CD14-positive monocyte (primary cell): ENCODE measurements around the gene TRAIP. TPM values are rescaled to one million over a fixed set of nuclear protein-coding genes. Genes with fewer than 3 reads are reported as not detected.

Source experiments
- DNase-seq, 3 donors: peaks; one replicate each; pipeline ENCODE4 v3.0.0-alpha.2; 2011 to 2022
- H2AFZ ChIP-seq: 2 replicates; pipeline ENCODE4 v1.6.0; 2012; ENCODE audit warnings: mild to moderate bottlenecking, low read depth, low read length, inconsistent platforms; ENCODE audit not compliant: insufficient read depth, poor library complexity, severe bottlenecking
- H3K27ac ChIP-seq, 2 donors: 1 replicate in 1 of 2; 2 replicates in 1 of 2; pipeline ENCODE4 v1.5.1; 2012 to 2013; ENCODE audit warnings: low read length in 2 of 2, control low read depth in 1 of 2, inconsistent platforms in 1 of 2, low read depth in 1 of 2, mild to moderate bottlenecking in 1 of 2
- H3K27me3 ChIP-seq, 2 donors: one replicate each; pipeline versions ENCODE4 v1.6.0 to v1.6.1; 2011 to 2013; ENCODE audit warnings: low read length in 2 of 2; ENCODE audit not compliant: control insufficient read depth in 2 of 2, insufficient read depth in 2 of 2
- H3K36me3 ChIP-seq, 2 donors: replicated peaks in 1 of 2; 1 replicate in 1 of 2; 2 replicates in 1 of 2; pipeline versions ENCODE4 v1.5.1 to v1.6.1; 2012 to 2013; ENCODE audit warnings: low read length in 2 of 2, control low read depth in 1 of 2, inconsistent platforms in 1 of 2, mild to moderate bottlenecking in 1 of 2; ENCODE audit not compliant: insufficient read depth in 2 of 2, control insufficient read depth in 1 of 2
- H3K4me1 ChIP-seq, 2 donors: 1 replicate in 1 of 2; 2 replicates in 1 of 2; pipeline versions ENCODE4 v1.5.1 to v1.6.1; 2012 to 2013; ENCODE audit warnings: low read length in 2 of 2, control low read depth in 1 of 2, inconsistent platforms in 1 of 2, mild to moderate bottlenecking in 1 of 2, moderate library complexity in 1 of 2; ENCODE audit not compliant: insufficient read depth in 2 of 2, control insufficient read depth in 1 of 2
- H3K4me2 ChIP-seq: replicated peaks from 2 replicates; pipeline ENCODE3; 2012; ENCODE audit warnings: low read length, moderate library complexity, mild to moderate bottlenecking; ENCODE audit not compliant: poor library complexity, severe bottlenecking; ENCODE audit errors: extremely low read depth
- H3K4me3 ChIP-seq, 3 experiments: fragments of 200-600 bp in 1 of 3; sonication (generic) in 1 of 3; replicated peaks in 1 of 3; 1 replicate in 2 of 3; 2 replicates in 1 of 3; pipeline ENCODE4 v1.5.1; 2011 to 2013; ENCODE audit warnings: low read length in 3 of 3, mild to moderate bottlenecking in 3 of 3, control low read depth in 2 of 3, low read depth in 2 of 3, inconsistent platforms in 1 of 3, moderate library complexity in 1 of 3
- H3K79me2 ChIP-seq: 2 replicates; pipeline ENCODE4 v1.6.0; 2012; ENCODE audit warnings: mild to moderate bottlenecking, control low read depth, inconsistent platforms, low read length, moderate library complexity; ENCODE audit not compliant: insufficient read depth
- H3K9ac ChIP-seq: 2 replicates; pipeline ENCODE4 v1.6.0; 2017; ENCODE audit warnings: low read length, mild to moderate bottlenecking; ENCODE audit not compliant: insufficient read depth, poor library complexity, severe bottlenecking
- H3K9me3 ChIP-seq, 2 donors: replicated peaks in 1 of 2; 1 replicate in 1 of 2; 2 replicates in 1 of 2; pipeline versions ENCODE4 v1.5.1 to v1.6.1; 2012 to 2013; ENCODE audit warnings: low read length in 2 of 2, control low read depth in 1 of 2; ENCODE audit not compliant: control insufficient read depth in 1 of 2, insufficient read depth in 1 of 2
- H4K20me1 ChIP-seq: 2 replicates; pipeline ENCODE4 v1.6.0; 2012; ENCODE audit warnings: mild to moderate bottlenecking, low read length, control low read depth, moderate library complexity; ENCODE audit not compliant: insufficient read depth
- H3K27ac Mint-ChIP-seq, 7 donors: one replicate each; pipeline ENCODE4 v1.8.0; 2020; ENCODE audit warnings: mild to moderate bottlenecking in 7 of 7, mixed read lengths in 7 of 7, moderate library complexity in 6 of 7, inconsistent platforms in 2 of 7
- H3K27me3 Mint-ChIP-seq, 3 donors: one replicate each; pipeline ENCODE4 v1.8.0; 2021 to 2022; ENCODE audit warnings: low read depth in 3 of 3, mild to moderate bottlenecking in 3 of 3, mixed read lengths in 3 of 3, moderate library complexity in 3 of 3, inconsistent platforms in 1 of 3
- H3K36me3 Mint-ChIP-seq, 2 donors: one replicate each; pipeline ENCODE4 v1.8.0; 2020; ENCODE audit warnings: mixed read lengths in 2 of 2, inconsistent platforms in 1 of 2, mild to moderate bottlenecking in 1 of 2
- H3K4me1 Mint-ChIP-seq: one replicate; pipeline ENCODE4 v1.8.0; 2020; ENCODE audit warnings: mild to moderate bottlenecking, mixed read lengths
- H3K4me3 Mint-ChIP-seq, 2 donors: one replicate each; pipeline ENCODE4 v1.8.0; 2020; ENCODE audit warnings: mild to moderate bottlenecking in 2 of 2, mixed read lengths in 2 of 2, moderate library complexity in 1 of 2
- H3K9me3 Mint-ChIP-seq, 7 donors: one replicate each; pipeline ENCODE4 v1.8.0; 2020 to 2022; ENCODE audit warnings: mixed read lengths in 7 of 7, mild to moderate bottlenecking in 6 of 7, moderate library complexity in 6 of 7, inconsistent platforms in 2 of 7
- WGBS: methylation state at CpG from one replicate; pipeline ENCODE4 v1.1.5; 2013; ENCODE audit warnings: missing lambda C conversion rate; ENCODE audit not compliant: insufficient coverage; 5-methylcytosine and 5-hydroxymethylcytosine counted together
- intact Hi-C, 2 donors: fragments of 100-400 bp; cut with micrococcal nuclease; formaldehyde crosslinking; loops; one replicate each; pipeline versions ENCODE4 v1.15.0 to v1.15.1; 2023
- polyA plus RNA-seq, 3 donors: library from polyadenylated mRNA; depleted of rRNA in 1 of 3; unstranded in 2 of 3; stranded (reverse) in 1 of 3; fragments of 300-500 nt in 2 of 3; fragments of >200 nt in 1 of 3; fragmentation: Illumina TruSeq in 2 of 3; gene quantifications; 1 replicate in 2 of 3; 2 replicates in 1 of 3; pipeline ENCODE4 v1.2.3, GENCODE V29; 2012 to 2021
- TF ChIP-seq, protein P1 (sequence below): fragments of 200-600 bp; IDR thresholded peaks from one replicate; pipeline ENCODE4 v1.8.0; 2022; ENCODE audit warnings: antibody characterized with exemption, mild to moderate bottlenecking

The TRAIP gene
- polyA plus RNA-seq, 3 donors, result 0.68 to 1.1 (median 0.95) TPM

DNA sequence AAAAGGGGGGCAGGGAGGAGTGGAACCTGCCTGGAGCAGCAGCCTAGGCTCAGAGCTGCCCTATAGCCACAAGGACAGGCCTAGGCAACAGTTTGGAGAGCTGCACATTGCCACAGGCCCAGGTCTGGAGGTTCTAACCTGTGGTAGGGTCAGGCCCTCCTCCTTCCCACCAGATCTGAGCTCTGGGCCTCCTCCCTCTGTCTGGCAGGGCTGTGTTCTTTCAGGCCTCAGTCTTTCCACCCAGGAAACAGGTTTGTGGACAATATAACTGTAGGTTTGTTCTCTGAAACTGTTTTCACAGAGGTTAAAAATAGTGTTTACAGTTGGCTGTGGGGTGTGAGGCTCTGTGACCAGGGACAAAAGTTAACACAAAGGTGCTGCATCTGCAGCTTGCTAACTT is 22.3 kb upstream of the TRAIP start:
- Mint-ChIP-seq H3K9me3 (no peaks in the 10 kb centered on the region), H3K36me3 (no peaks in the 10 kb centered on the region), H3K27ac (no peak overlapping the region), H3K4me1 (peaks cover 19% of the 10 kb centered on the region), H3K4me3 (no peak overlapping the region), H3K27me3 (peaks cover 0 to 3% (median 1%) of the 10 kb centered on the region in 3 donors)
- no peaks in the 10 kb centered on the region for H3K36me3 ChIP-seq
- no peaks in the 10 kb centered on the region for H3K79me2 ChIP-seq
- H3K9me3 ChIP-seq, result no peaks in the 10 kb centered on the region
- H3K4me2 ChIP-seq, result no peak overlapping the region
- intact Hi-C loops, result no loop called here
- H3K9ac ChIP-seq, result no peak overlapping the region
- peaks cover 4 to 8% of the 10 kb centered on the region in 2 donors for H3K4me1 ChIP-seq
- H3K27ac ChIP-seq, result no peak overlapping the region
- H2AFZ ChIP-seq, result no peak overlapping the region
- no peaks in the 10 kb centered on the region for H3K27me3 ChIP-seq
- H4K20me1 ChIP-seq, result no peaks in the 10 kb centered on the region
- no peak overlapping the region for H3K4me3 ChIP-seq
- DNase-seq, result no peak
- TF ChIP-seq, protein P1, sequence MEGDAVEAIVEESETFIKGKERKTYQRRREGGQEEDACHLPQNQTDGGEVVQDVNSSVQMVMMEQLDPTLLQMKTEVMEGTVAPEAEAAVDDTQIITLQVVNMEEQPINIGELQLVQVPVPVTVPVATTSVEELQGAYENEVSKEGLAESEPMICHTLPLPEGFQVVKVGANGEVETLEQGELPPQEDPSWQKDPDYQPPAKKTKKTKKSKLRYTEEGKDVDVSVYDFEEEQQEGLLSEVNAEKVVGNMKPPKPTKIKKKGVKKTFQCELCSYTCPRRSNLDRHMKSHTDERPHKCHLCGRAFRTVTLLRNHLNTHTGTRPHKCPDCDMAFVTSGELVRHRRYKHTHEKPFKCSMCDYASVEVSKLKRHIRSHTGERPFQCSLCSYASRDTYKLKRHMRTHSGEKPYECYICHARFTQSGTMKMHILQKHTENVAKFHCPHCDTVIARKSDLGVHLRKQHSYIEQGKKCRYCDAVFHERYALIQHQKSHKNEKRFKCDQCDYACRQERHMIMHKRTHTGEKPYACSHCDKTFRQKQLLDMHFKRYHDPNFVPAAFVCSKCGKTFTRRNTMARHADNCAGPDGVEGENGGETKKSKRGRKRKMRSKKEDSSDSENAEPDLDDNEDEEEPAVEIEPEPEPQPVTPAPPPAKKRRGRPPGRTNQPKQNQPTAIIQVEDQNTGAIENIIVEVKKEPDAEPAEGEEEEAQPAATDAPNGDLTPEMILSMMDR, result no peak

DNA sequence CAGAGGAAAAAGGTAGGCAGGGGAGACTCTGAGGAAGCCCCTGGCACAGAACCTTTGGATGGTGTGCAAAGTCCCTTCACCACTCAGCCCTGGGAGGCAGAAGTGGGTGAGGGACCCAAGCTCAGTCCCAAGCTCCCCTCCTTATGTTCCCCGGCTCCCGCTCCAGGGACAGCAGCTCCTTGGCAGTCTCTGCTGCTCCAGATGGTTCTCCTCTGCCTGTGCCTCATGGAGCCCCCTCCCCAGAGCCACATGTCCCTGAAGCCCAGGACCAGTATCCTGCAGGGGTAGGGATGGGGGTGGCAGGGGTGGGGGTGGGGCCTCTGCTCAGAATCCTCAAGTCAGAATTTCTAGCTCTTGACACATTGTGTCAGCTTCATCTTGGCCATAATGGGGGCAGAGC is 21.4 kb upstream of the TRAIP start:
- H3K36me3 Mint-ChIP-seq, result no peaks in the 10 kb centered on the region
- WGBS, result no CpG with 5 or more reads among the region's 2 CpGs
- no peak overlapping the region for H3K27ac Mint-ChIP-seq
- Histone ChIP-seq H3K4me2 (no peak overlapping the region), H3K4me1 (peaks cover 4 to 8% of the 10 kb centered on the region in 2 donors), H3K36me3 (no peaks in the 10 kb centered on the region), H4K20me1 (no peaks in the 10 kb centered on the region), H3K27ac (no peak overlapping the region), H3K9me3 (no peaks in the 10 kb centered on the region), H3K27me3 (no peaks in the 10 kb centered on the region), H3K79me2 (no peaks in the 10 kb centered on the region), H3K4me3 (no peak overlapping the region), H3K9ac (no peak overlapping the region), H2AFZ (no peak overlapping the region)
- no peaks in the 10 kb centered on the region for H3K9me3 Mint-ChIP-seq
- H3K4me3 Mint-ChIP-seq, result no peak overlapping the region
- peaks cover 21% of the 10 kb centered on the region for H3K4me1 Mint-ChIP-seq
- TF ChIP-seq, protein P1, result no peak
- intact Hi-C loops, result no loop called here
- H3K27me3 Mint-ChIP-seq, result peaks cover 0 to 4% (median 1%) of the 10 kb centered on the region in 3 donors
- DNase-seq, result no peak
